Stomach smooth muscle (tissue), 2 donors: ENCODE results near the gene PTGES2.

Experiments
- H3K27ac ChIP-seq: one replicate; pipeline ENCODE4 v1.7.0; 2013; ENCODE audit warnings: mild to moderate bottlenecking, low read length, inconsistent platforms
- H3K27me3 ChIP-seq, 2 donors: one replicate each; pipeline ENCODE4 v1.7.0; 2013; ENCODE audit warnings: low read length in 2 of 2; ENCODE audit not compliant: insufficient read depth in 2 of 2, control insufficient read depth in 1 of 2
- H3K36me3 ChIP-seq, 2 donors: one replicate each; pipeline ENCODE4 v1.7.0; 2013; ENCODE audit warnings: low read length in 2 of 2; ENCODE audit not compliant: control insufficient read depth in 2 of 2, insufficient read depth in 2 of 2
- H3K4me1 ChIP-seq: one replicate; pipeline ENCODE4 v1.7.0; 2013; ENCODE audit warnings: low read length; ENCODE audit not compliant: control insufficient read depth, insufficient read depth
- H3K4me3 ChIP-seq, 2 donors: one replicate each; pipeline ENCODE4 v1.7.0; 2013; ENCODE audit warnings: low read length in 2 of 2
- H3K9ac ChIP-seq, 2 donors: one replicate each; pipeline ENCODE4 v1.7.0; 2013; ENCODE audit warnings: low read length in 2 of 2, mild to moderate bottlenecking in 1 of 2
- H3K9me3 ChIP-seq, 2 donors: one replicate each; pipeline ENCODE4 v1.7.0; 2013; ENCODE audit warnings: low read length in 2 of 2; ENCODE audit not compliant: control insufficient read depth in 2 of 2
- donor health status: healthy.
- donor health status: Pancreatic carcinoma.

Gene PTGES2

DNA sequence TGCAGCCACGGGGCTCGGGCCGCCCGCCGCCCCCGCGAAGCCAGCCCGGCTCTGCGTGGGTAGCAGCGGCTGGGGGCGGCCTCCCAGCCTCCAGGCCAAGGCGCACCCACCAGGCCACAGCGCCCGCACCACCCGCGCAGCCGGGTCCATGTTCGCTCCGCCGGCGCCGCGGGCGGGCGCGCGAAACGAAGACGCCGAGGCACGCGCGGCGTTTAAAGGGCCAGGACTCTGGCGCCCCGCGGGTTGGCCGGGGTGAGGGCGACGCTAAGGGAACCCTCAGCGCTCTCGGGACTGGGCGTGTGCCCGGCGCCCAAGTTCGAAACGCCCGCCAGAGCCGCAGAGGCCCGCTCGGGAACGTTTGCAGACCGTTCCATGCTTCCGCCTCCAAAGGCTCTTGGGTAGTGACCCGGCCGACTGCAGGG lies at the start of gene PTGES2:
PTGES2 (minus strand) TSS at position 162 of the 422 bp plus-strand sequence; CDS start at position 150, 12 bp downstream.
- Histone ChIP-seq H3K4me1 (peaks cover 34% of the 10 kb centered on the region), H3K9ac (peak within 1 kb of the TSS; percentile 75 to 86), H3K4me3 (peak within 1 kb of the TSS; percentile 81 to 94)

DNA sequence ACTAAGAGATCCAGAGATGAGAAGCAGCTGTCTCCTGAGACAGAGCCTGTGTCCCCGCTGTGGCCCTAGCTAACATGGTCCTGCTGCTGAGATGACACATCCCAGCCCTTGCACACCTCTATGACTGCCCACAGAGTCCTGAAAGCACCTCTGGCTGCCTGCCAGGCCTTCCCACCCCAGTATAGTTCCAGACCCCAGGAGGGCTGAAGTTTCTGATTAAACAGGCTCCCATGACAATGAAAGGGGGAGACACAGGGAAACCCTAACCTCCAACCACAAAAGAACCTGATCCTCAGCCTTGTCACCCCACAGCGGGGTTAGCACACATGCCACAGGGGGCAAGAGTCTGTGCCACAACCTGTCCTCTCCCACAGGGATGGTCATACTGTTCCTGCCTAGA lies 48.2 kb upstream of the PTGES2 start:
- Histone ChIP-seq H3K27ac (no peak overlapping the region), H3K36me3 (peaks cover 53 to 54% of the 10 kb centered on the region in 2 donors), H3K9ac (no peak overlapping the region), H3K27me3 (no peaks in the 10 kb centered on the region), H3K4me3 (no peak overlapping the region), H3K9me3 (no peaks in the 10 kb centered on the region), H3K4me1 (no peaks in the 10 kb centered on the region)

More for the DNA sequence above, at the start of gene PTGES2:
- Histone ChIP-seq H3K9me3 (no peaks in the 10 kb centered on the region), H3K27me3 (no peaks in the 10 kb centered on the region), H3K27ac (peak within 1 kb of the TSS; percentile 93), H3K36me3 (peaks cover 3 to 7% of the 10 kb centered on the region in 2 donors)

DNA sequence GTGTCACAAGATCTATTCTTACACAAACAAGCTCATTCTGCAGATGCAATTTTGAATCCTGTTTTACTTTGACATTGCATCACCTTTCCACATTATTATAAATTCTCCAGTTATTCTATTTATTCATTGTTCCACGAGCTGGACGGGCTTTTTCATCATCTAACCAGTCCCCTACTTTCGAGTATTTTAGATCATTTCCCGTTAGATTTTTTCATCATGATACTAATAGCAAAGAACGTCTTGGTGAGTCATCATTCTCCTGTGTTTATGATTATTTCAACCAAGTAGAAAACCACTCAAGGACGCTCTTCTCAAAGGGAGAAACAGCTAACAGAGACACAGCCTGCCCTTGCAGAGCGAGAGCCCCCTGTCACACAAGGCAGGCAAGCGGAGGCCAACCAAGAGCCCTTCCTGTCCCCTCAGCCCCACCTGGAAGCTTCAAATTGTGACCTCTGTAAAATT lies 47.6 kb upstream of the PTGES2 start:
- Histone ChIP-seq H3K4me1 (no peaks in the 10 kb centered on the region), H3K4me3 (no peak overlapping the region), H3K27ac (no peak overlapping the region), H3K9ac (no peak overlapping the region), H3K27me3 (no peaks in the 10 kb centered on the region), H3K36me3 (peaks cover 50 to 54% of the 10 kb centered on the region in 2 donors), H3K9me3 (no peaks in the 10 kb centered on the region)

DNA sequence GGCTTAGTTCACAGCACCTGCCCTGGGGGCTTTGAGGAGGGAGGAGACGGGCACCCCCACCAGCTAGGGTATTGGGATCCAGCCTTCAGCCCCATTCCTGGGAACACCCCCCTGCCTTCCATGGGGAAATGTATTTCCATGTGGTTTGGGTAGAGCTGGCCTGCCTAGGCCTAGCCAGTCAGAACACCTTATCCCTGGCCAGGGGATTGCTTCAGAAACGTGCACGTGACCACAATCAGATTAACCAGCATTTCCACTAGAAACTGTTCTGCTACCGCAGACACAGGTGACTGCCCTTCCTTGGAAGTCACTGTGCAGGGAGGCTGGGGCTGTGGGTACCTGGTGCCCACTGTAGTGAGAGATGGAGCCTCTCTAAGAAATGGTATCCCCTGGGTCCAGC lies 46.5 kb upstream of the PTGES2 start:
- Histone ChIP-seq H3K27ac (no peak overlapping the region), H3K4me3 (no peak overlapping the region), H3K9me3 (no peaks in the 10 kb centered on the region), H3K27me3 (no peaks in the 10 kb centered on the region), H3K4me1 (no peaks in the 10 kb centered on the region), H3K9ac (no peak overlapping the region), H3K36me3 (peaks cover 53 to 54% of the 10 kb centered on the region in 2 donors)

DNA sequence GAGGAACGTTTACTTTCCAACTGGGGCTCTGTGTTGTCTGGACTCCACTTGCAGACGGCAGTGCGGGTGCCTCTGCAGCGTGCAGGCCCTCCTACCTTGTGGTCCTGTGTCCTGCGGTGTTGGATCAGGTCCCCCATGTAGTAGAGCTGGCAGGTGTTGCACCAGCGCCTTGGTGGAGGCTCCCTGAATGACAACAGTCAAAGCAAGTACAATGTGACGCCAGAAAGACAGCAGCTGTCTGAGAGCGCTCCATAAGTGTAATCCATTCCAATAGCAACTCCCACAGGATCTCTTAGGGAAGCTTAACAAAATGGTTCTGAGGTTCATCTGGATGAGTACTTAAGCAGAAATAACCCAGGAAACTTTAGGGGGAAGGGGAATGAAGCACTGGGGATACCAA lies 42.4 kb upstream of the PTGES2 start:
- Histone ChIP-seq H3K27ac (no peak overlapping the region), H3K27me3 (no peaks in the 10 kb centered on the region), H3K4me1 (no peaks in the 10 kb centered on the region), H3K9me3 (no peaks in the 10 kb centered on the region), H3K4me3 (no peak overlapping the region), H3K9ac (no peak overlapping the region), H3K36me3 (peaks cover 42% of the 10 kb centered on the region in 2 donors)

DNA sequence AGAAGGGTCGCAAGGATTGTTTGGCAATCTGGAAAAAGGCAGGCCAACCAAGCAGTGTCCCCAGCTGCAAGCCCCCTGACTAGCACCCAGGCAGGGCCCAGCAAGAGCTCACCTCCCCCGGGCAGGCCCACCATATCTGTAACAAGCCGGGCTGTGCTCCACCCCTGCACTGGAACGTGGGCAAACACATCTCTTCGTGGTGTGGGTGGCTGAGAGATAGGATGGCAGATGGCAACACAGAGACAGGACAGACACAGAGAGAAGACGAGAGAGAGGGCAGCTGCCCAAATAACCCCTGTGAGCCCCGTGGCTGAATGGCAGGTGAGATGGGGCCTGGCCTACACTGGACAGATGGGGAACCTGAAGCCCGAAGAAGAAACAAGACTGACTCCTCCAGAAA lies 42.0 kb upstream of the PTGES2 start:
- Histone ChIP-seq H3K4me3 (no peak overlapping the region), H3K4me1 (no peaks in the 10 kb centered on the region), H3K27me3 (no peaks in the 10 kb centered on the region), H3K9me3 (no peaks in the 10 kb centered on the region), H3K36me3 (peaks cover 37 to 42% of the 10 kb centered on the region in 2 donors), H3K27ac (no peak overlapping the region), H3K9ac (no peak overlapping the region)

DNA sequence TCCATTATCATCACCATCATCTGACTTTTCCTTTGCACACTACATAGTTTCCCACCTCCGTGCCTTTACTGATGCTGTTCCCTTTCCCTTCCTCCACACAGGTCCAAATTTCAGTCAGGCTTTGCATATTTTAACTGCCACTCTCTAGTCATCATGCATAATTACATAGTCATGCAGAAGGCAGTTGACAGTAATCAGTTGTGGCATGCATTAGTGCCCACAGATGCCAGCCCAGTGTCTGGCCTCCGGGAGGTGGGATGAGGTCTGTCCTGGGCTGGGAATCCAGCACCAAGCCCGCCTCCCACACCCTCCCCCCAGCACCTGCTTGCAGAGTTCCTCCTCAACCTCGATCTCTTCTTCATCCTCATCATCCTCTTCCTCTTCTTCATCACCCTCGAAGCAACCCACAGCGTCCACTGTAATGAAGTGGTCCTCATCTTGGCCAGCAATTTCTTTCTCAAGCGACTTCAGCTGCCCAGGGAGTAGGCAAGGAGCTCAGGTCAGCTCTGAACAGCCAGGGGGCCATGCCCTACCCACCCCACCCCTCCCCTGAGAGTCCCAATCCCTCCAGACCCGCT lies 41.3 kb upstream of the PTGES2 start:
- no peaks in the 10 kb centered on the region for H3K27me3 ChIP-seq
- H3K9ac ChIP-seq: no peak overlapping the region
- no peak overlapping the region for H3K27ac ChIP-seq
- H3K4me1 ChIP-seq: no peaks in the 10 kb centered on the region
- peaks cover 36 to 41% of the 10 kb centered on the region in 2 donors for H3K36me3 ChIP-seq
- H3K4me3 ChIP-seq: no peak overlapping the region
- no peaks in the 10 kb centered on the region for H3K9me3 ChIP-seq

DNA sequence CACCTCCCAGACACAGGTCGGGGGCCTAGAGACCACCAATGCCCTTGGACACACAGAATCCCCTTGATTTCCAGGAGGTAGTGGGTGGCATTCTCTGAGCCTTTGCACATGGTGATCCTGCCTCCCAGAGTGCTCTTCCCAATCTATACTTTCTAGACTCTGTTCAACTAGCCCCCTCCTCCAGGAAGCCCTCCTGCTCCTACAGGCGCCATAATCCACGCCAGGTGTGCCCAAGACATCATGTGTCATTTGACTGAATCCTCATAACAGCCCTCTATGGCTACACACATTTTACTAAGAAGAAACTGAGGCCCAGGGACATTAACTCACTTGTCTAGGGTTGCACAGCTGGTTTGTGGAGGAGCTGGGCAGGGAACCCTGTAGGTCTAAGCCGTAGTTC lies 39.7 kb upstream of the PTGES2 start:
- Histone ChIP-seq H3K9ac (no peak overlapping the region), H3K4me1 (peaks cover 1% of the 10 kb centered on the region), H3K27ac (no peak overlapping the region), H3K9me3 (no peaks in the 10 kb centered on the region), H3K36me3 (peaks cover 36 to 51% of the 10 kb centered on the region in 2 donors), H3K4me3 (no peak overlapping the region), H3K27me3 (no peaks in the 10 kb centered on the region)

DNA sequence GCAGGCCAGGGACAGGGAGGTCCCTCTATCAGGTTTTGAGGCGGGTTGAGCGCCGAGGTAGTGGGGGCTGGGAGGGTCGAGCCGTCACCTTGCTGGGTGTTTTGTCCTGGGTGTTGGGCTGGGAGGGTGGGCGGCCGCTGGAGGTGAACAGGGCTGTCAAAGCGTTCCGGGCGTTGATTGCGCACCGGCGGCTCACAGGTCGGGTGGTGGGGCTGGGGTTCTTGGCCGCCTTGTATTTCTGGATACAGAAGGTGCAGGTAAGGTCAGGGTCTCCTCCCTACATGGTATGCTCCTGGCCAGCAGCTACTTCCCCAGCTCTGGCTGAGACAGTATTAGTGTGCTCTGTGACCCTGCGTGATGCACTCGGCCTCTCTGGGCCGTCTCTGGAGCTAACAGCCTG lies 38.6 kb upstream of the PTGES2 start:
- peaks cover 7% of the 10 kb centered on the region for H3K4me1 ChIP-seq
- H3K27ac ChIP-seq: no peak overlapping the region
- no peak overlapping the region for H3K4me3 ChIP-seq
- no peaks in the 10 kb centered on the region for H3K27me3 ChIP-seq
- peaks cover 36 to 51% of the 10 kb centered on the region in 2 donors for H3K36me3 ChIP-seq
- no peaks in the 10 kb centered on the region for H3K9me3 ChIP-seq
- H3K9ac ChIP-seq: no peak overlapping the region

DNA sequence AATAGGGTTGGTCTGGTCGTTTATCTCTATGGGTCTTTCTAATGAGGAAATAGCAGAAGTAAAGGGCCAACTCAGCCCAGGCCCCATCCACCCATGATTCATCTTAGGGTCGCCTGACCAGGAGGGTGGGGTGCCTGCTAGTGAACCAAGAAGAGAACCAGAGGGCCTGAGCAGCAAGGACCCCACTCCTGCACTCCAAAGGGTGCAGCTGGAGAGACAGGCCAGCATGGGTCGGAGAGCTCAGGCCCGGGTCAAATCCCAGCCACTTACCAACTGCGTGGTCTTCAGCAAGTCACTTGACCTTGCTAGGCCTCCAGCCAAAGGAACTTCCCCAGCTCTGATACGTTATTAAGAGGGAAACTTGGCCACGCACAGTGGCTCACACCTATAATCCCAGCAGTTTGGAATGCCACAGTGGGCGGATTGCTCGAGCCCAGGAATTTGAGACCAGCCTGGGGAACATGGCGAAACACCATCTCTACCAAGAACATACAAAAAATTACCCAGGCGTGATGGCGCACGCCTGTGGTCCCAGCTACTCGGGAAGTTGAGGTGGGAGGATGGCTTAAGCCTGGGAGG lies 36.9 kb upstream of the PTGES2 start:
- Histone ChIP-seq H3K36me3 (peaks cover 28 to 42% of the 10 kb centered on the region in 2 donors), H3K27me3 (no peaks in the 10 kb centered on the region), H3K27ac (no peak overlapping the region), H3K9ac (no peak overlapping the region), H3K4me1 (peaks cover 17% of the 10 kb centered on the region), H3K4me3 (no peak overlapping the region), H3K9me3 (no peaks in the 10 kb centered on the region)
